Esophagus squamous epithelium (tissue), 4 donors: ENCODE results near the gene CALHM6.

Source experiments
- CTCF ChIP-seq, 6 experiments: fragments of 450-650 bp in 4 of 6; fragments of 200-600 bp in 2 of 6; sonication (generic) in 2 of 6; IDR thresholded peaks; one replicate each; pipeline ENCODE4 v1.5.1; 2016 to 2019; ENCODE audit warnings: antibody characterized with exemption in 6 of 6, mild to moderate bottlenecking in 4 of 6, moderate library complexity in 4 of 6
- POLR2A ChIP-seq, 4 donors: fragments of 450-650 bp; IDR thresholded peaks; one replicate each; pipeline ENCODE4 v1.6.1; 2017; ENCODE audit warnings: antibody characterized with exemption in 4 of 4, mild to moderate bottlenecking in 4 of 4, moderate library complexity in 3 of 4

- TF ChIP-seq POLR2A (IDR thresholded peaks at IDR 0.05), result no peak
- no peak for TF ChIP-seq CTCF (IDR thresholded peaks at IDR 0.05)
These were observed 21.6 kb upstream of the CALHM6 start for GRCh38 chr6:116439522-116440051.
